ENCODE results near the gene HOXA6. TPM values are rescaled to one million over a fixed set of nuclear protein-coding genes. Genes with fewer than 3 reads are reported as not detected.

HOXA6 gene
- total and polyA plus RNA-seq, 10 of the 15 experiments (the other 5 are each of a cell fraction or from before 2014, with no cell fraction given), result 0.08 TPM; not detected in 9

DNA sequence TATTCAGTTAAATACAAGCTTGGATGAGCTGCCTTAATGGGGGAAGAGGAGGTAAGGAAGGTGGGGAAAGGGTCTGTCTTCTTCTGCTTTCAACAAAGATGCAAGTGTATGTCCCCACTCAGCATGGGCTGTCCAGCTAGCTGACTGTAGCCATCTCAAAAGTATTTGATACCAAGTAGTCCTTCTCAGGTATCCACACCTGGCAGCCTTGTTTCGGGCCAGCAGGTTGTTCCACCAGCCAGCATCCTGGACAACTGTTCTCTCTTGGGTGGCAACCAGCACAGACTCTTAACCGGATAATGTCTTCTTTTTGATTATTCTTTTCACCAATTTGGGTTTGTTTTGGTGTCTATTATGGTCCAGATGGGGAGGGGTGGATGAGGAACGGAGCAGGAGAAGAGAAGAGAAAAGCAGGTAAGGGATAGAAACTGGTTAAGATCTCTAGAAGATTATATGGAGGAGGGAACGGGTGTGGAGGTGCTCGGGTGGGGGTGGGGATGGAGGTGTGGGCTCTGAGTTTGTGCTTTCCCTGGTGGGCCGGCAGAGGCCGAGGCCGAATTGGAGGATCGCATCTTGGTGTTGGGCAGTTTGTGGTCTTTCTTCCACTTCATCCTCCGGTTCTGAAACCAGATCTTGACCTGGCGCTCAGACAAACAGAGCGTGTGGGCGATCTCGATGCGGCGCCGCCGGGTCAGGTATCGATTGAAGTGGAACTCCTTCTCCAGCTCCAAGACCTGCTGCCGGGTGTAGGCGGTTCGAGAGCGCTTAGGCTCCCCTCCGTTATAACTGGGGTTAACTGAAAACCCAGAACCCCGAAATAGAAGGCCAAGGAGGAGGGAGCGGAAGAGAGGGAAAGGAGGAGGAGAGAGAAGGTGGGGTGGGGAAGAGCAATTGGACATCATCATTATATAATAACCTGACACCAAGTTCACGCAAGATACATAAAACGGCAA lies 18.5 kb downstream of the HOXA6 start:
- Histone ChIP-seq H3K27ac (ENCODE audit: control insufficient read depth, insufficient read depth) (no peak overlapping the region), H3K4me3 (no peak overlapping the region), H3K27me3 (replicated peaks in 1 of 2; ENCODE audit: control insufficient read depth in 2 of 2, insufficient read depth in 2 of 2, low read length in 1 of 2) (peaks cover 0 to 2% of the 10 kb centered on the region in 2 experiments; a peak in 2 of 4 replicates), H4K20me1 (ENCODE audit: control insufficient read depth, insufficient read depth) (no peaks in the 10 kb centered on the region), H3K9me3 (replicated peaks; ENCODE audit: control insufficient read depth, insufficient read depth, low read length) (no peaks in the 10 kb centered on the region; the same call in 2 of the 3 replicates), H3K4me2 (ENCODE audit: control insufficient read depth, insufficient read depth) (no peak overlapping the region), H3K36me3 (ENCODE audit: control insufficient read depth in 2 of 2, insufficient read depth in 2 of 2, low read length in 1 of 2) (no peaks in the 10 kb centered on the region), H3K4me1 (ENCODE audit: control insufficient read depth, insufficient read depth, low read length) (no peaks in the 10 kb centered on the region), H3K79me2 (ENCODE audit: control insufficient read depth, insufficient read depth, low read length) (no peaks in the 10 kb centered on the region), H2AFZ (ENCODE audit: control insufficient read depth, low read depth, low read length) (no peak overlapping the region), H3K9ac (ENCODE audit: control insufficient read depth, insufficient read depth, low read length) (no peak overlapping the region)
- TF ChIP-seq TAF1 (IDR thresholded peaks at IDR 0.05; ENCODE audit: borderline replicate concordance, low read depth, low read length), result no peak
- TF ChIP-seq FOXM1 (IDR thresholded peaks at IDR 0.05; ENCODE audit: low read depth, low read length), result no peak
- no peak for TF ChIP-seq FOS (IDR thresholded peaks at IDR 0.05; ENCODE audit: borderline replicate concordance, extremely low read depth, insufficient read length)
- no peak for TF ChIP-seq ZNF384 (IDR thresholded peaks at IDR 0.05; ENCODE audit: borderline replicate concordance, low read depth, low read length)
- TF ChIP-seq, protein P1, sequence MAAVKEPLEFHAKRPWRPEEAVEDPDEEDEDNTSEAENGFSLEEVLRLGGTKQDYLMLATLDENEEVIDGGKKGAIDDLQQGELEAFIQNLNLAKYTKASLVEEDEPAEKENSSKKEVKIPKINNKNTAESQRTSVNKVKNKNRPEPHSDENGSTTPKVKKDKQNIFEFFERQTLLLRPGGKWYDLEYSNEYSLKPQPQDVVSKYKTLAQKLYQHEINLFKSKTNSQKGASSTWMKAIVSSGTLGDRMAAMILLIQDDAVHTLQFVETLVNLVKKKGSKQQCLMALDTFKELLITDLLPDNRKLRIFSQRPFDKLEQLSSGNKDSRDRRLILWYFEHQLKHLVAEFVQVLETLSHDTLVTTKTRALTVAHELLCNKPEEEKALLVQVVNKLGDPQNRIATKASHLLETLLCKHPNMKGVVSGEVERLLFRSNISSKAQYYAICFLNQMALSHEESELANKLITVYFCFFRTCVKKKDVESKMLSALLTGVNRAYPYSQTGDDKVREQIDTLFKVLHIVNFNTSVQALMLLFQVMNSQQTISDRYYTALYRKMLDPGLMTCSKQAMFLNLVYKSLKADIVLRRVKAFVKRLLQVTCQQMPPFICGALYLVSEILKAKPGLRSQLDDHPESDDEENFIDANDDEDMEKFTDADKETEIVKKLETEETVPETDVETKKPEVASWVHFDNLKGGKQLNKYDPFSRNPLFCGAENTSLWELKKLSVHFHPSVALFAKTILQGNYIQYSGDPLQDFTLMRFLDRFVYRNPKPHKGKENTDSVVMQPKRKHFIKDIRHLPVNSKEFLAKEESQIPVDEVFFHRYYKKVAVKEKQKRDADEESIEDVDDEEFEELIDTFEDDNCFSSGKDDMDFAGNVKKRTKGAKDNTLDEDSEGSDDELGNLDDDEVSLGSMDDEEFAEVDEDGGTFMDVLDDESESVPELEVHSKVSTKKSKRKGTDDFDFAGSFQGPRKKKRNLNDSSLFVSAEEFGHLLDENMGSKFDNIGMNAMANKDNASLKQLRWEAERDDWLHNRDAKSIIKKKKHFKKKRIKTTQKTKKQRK (IDR thresholded peaks at IDR 0.05; ENCODE audit: low read depth, low read length), result no peak
- TF ChIP-seq, protein P2, sequence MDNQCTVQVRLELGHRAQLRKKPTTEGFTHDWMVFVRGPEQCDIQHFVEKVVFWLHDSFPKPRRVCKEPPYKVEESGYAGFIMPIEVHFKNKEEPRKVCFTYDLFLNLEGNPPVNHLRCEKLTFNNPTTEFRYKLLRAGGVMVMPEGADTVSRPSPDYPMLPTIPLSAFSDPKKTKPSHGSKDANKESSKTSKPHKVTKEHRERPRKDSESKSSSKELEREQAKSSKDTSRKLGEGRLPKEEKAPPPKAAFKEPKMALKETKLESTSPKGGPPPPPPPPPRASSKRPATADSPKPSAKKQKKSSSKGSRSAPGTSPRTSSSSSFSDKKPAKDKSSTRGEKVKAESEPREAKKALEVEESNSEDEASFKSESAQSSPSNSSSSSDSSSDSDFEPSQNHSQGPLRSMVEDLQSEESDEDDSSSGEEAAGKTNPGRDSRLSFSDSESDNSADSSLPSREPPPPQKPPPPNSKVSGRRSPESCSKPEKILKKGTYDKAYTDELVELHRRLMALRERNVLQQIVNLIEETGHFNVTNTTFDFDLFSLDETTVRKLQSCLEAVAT (IDR thresholded peaks at IDR 0.05), result no peak
- no peak for TF ChIP-seq KAT2A (conservative IDR thresholded peaks at IDR 0.05; ENCODE audit: control insufficient read depth, low read depth, low read length)
- TF ChIP-seq ZZZ3 (IDR thresholded peaks at IDR 0.05; ENCODE audit: control insufficient read depth, insufficient read length, low read depth), result no peak
- TF ChIP-seq, protein P3, sequence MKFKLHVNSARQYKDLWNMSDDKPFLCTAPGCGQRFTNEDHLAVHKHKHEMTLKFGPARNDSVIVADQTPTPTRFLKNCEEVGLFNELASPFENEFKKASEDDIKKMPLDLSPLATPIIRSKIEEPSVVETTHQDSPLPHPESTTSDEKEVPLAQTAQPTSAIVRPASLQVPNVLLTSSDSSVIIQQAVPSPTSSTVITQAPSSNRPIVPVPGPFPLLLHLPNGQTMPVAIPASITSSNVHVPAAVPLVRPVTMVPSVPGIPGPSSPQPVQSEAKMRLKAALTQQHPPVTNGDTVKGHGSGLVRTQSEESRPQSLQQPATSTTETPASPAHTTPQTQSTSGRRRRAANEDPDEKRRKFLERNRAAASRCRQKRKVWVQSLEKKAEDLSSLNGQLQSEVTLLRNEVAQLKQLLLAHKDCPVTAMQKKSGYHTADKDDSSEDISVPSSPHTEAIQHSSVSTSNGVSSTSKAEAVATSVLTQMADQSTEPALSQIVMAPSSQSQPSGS (IDR thresholded peaks at IDR 0.05; ENCODE audit: low read length), result no peak
- no peak for TF ChIP-seq ETV6 (conservative IDR thresholded peaks at IDR 0.05 in 1 of 2, IDR thresholded peaks at IDR 0.05 in 1 of 2; ENCODE audit: borderline replicate concordance in 1 of 2, low read depth in 1 of 2)
- TF ChIP-seq, protein P4, sequence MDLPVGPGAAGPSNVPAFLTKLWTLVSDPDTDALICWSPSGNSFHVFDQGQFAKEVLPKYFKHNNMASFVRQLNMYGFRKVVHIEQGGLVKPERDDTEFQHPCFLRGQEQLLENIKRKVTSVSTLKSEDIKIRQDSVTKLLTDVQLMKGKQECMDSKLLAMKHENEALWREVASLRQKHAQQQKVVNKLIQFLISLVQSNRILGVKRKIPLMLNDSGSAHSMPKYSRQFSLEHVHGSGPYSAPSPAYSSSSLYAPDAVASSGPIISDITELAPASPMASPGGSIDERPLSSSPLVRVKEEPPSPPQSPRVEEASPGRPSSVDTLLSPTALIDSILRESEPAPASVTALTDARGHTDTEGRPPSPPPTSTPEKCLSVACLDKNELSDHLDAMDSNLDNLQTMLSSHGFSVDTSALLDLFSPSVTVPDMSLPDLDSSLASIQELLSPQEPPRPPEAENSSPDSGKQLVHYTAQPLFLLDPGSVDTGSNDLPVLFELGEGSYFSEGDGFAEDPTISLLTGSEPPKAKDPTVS (IDR thresholded peaks at IDR 0.05; ENCODE audit: low read depth, low read length), result no peak
- TF ChIP-seq MYB (IDR thresholded peaks at IDR 0.05; ENCODE audit: borderline replicate concordance, low read depth, low read length), result no peak
- SMC1A ChIA-PET (ENCODE audit: uncharacterized antibody, unreplicated experiment), result interaction anchor here (1.0 kb wide), 1 partner anchor 22 kb away, joined by 3 read pairs; no protein-coding TSS in a partner anchor
- FAIRE-seq (no peak), ATAC-seq (no peak), DNase-seq (ENCODE audit: low read depth, low spot score) (no peak)
- no TSS peak for BruUV-seq (replicated peaks)
- CTCF ChIA-PET, result interaction anchor here (0.9 kb wide), 1 partner anchor 21 kb away, joined by 4 read pairs; no protein-coding TSS in a partner anchor
- WGBS (ENCODE audit: insufficient coverage, insufficient replicate concordance, low lambda C conversion rate, missing lambda C conversion rate), result 92% methylated on average over 28 of the region's 28 CpGs
- POLR2A ChIA-PET, result no interaction called here
- in situ Hi-C loops (cut with MboI), result no loop called here
- RAD21 ChIA-PET (ENCODE audit: unreplicated experiment), result no interaction called here
- intact Hi-C loops (cut with micrococcal nuclease; ENCODE audit: unreplicated experiment), result no loop called here

All from GM12878 (cell line).